Neutrophil (primary cell): ENCODE data around the gene MANBA.

ENCODE experiments used
- H3K27ac ChIP-seq: fragments of 200-600 bp; sonication (generic); 2 replicates; pipeline ENCODE4 v1.5.1; 2016; ENCODE audit warnings: mild to moderate bottlenecking, moderate library complexity
- H3K27me3 ChIP-seq: fragments of 200-600 bp; sonication (generic); 2 replicates; pipeline ENCODE4 v1.6.0; 2016; ENCODE audit warnings: mild to moderate bottlenecking
- H3K36me3 ChIP-seq: fragments of 200-600 bp; sonication (generic); 2 replicates; pipeline ENCODE4 v1.5.1; 2017
- H3K4me1 ChIP-seq, 2 experiments: fragments of 200-600 bp in 1 of 2; sonication (generic) in 1 of 2; 1 replicate in 1 of 2; 2 replicates in 1 of 2; pipeline versions ENCODE4 v1.5.1 to v1.6.1; 2013 to 2016; ENCODE audit warnings: low read depth in 1 of 2, low read length in 1 of 2, mild to moderate bottlenecking in 1 of 2, moderate library complexity in 1 of 2; ENCODE audit not compliant: control insufficient read depth in 1 of 2, insufficient read depth in 1 of 2
- H3K4me3 ChIP-seq, 2 experiments: fragments of 200-600 bp in 1 of 2; sonication (generic) in 1 of 2; 1 replicate in 1 of 2; 2 replicates in 1 of 2; pipeline ENCODE4 v1.5.1; 2013 to 2016; ENCODE audit warnings: low read depth in 1 of 2, low read length in 1 of 2, mild to moderate bottlenecking in 1 of 2, moderate library complexity in 1 of 2
- H3K9me3 ChIP-seq: fragments of 200-600 bp; sonication (generic); 2 replicates; pipeline ENCODE4 v1.5.1; 2016
- TF ChIP-seq, protein P1 (sequence below): fragments of 200-600 bp; sonication (generic); IDR thresholded peaks from 2 replicates; pipeline ENCODE4 v1.5.1; 2016; ENCODE audit warnings: antibody characterized with exemption

Gene MANBA

GRCh38 chr4:102760645-102761295 is at the start of gene MANBA:
Gene MANBA, minus strand, starts transcription at chr4:102760968. Its CDS starts 74 bp downstream, at chr4:102760894.
- Histone ChIP-seq H3K4me1 (peaks cover 47 to 48% of the 10 kb centered on the region in 2 experiments), H3K9me3 (no peaks in the 10 kb centered on the region), H3K4me3 (peak within 1 kb of the TSS; percentile 93 to 99), H3K36me3 (peaks cover 4% of the 10 kb centered on the region), H3K27ac (peak within 1 kb of the TSS; percentile 99), H3K27me3 (no peaks in the 10 kb centered on the region)
- TF ChIP-seq, protein P1, sequence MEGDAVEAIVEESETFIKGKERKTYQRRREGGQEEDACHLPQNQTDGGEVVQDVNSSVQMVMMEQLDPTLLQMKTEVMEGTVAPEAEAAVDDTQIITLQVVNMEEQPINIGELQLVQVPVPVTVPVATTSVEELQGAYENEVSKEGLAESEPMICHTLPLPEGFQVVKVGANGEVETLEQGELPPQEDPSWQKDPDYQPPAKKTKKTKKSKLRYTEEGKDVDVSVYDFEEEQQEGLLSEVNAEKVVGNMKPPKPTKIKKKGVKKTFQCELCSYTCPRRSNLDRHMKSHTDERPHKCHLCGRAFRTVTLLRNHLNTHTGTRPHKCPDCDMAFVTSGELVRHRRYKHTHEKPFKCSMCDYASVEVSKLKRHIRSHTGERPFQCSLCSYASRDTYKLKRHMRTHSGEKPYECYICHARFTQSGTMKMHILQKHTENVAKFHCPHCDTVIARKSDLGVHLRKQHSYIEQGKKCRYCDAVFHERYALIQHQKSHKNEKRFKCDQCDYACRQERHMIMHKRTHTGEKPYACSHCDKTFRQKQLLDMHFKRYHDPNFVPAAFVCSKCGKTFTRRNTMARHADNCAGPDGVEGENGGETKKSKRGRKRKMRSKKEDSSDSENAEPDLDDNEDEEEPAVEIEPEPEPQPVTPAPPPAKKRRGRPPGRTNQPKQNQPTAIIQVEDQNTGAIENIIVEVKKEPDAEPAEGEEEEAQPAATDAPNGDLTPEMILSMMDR: no peak

DNA sequence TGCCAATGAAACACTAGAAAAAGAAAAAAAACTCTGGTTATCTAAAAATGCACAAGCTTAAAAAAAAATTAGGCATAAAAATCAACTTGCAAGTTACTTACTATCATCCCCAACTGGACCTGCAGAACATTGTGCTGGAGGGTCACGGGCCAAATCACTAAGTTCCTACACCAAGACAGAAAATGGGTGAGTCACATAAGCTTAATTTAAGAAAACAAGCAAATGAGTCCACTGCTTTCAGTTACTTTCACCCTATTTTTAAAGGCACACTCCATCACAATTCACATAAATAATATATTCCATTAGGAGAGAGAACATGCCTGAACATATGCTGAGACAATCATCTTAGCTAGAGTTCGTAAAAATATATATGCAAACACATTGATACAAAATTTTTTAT is 48.9 kb upstream of the MANBA start:
- no peak overlapping the region for H3K4me3 ChIP-seq
- peaks cover 52% of the 10 kb centered on the region for H3K36me3 ChIP-seq
- TF ChIP-seq, protein P1: no peak
- no peaks in the 10 kb centered on the region for H3K27me3 ChIP-seq
- peak overlapping the region; percentile 25 for H3K27ac ChIP-seq
- H3K4me1 ChIP-seq: peaks cover 4 to 10% of the 10 kb centered on the region in 2 experiments
- no peaks in the 10 kb centered on the region for H3K9me3 ChIP-seq

GRCh38 chr4:102809190-102809589 is 48.4 kb upstream of the MANBA start:
- Histone ChIP-seq H3K27ac (peak overlapping the region; percentile 55), H3K4me1 (peaks cover 0 to 7% of the 10 kb centered on the region in 2 experiments), H3K9me3 (no peaks in the 10 kb centered on the region), H3K36me3 (peaks cover 57% of the 10 kb centered on the region), H3K4me3 (no peak overlapping the region), H3K27me3 (no peaks in the 10 kb centered on the region)
- TF ChIP-seq, protein P1: no peak

DNA sequence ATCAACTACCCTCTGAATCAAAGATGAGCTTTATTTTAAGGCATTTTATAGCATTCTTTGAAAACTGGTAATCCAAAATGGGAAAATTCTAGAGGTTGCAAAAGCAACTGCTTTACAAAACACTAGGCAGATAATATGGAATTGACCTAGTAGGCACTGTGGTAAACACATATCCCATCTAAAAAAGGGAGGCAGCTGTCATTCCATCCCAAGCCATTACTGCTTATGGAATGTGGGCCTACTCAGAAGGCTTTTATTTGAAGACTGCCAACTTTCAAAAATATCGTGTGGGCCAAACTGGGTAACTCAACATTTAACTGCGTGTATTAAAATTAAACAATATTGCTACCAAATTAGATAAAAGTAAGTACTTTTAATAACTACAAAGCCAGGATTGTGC is 47.2 kb upstream of the MANBA start:
- Histone ChIP-seq H3K27me3 (no peaks in the 10 kb centered on the region), H3K36me3 (peaks cover 63% of the 10 kb centered on the region), H3K27ac (peak overlapping the region; percentile 23), H3K4me1 (peaks cover 0 to 7% of the 10 kb centered on the region in 2 experiments), H3K4me3 (no peak overlapping the region), H3K9me3 (no peaks in the 10 kb centered on the region)
- TF ChIP-seq, protein P1: no peak

DNA sequence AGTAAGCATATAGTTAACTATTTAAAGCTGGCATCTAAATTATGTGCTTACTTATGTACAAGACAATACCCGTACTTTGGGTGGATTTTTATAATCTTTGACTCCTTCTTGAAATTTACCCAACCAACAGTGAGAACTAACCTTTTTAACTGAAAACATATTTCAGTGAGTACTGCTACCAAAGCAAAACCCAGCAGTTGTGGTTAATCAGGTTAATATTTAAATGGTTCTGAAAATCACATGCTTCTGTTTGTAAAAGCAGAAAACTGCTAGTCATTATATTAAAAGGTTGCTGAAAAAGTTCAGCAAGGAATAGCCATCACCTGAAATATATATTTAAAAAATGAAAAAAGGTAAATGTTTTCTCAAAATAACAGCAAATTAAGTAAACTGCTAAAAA is 46.6 kb upstream of the MANBA start:
- Histone ChIP-seq H3K27me3 (no peaks in the 10 kb centered on the region), H3K9me3 (no peaks in the 10 kb centered on the region), H3K4me3 (no peak overlapping the region), H3K27ac (peak overlapping the region; percentile 23), H3K36me3 (peaks cover 68% of the 10 kb centered on the region), H3K4me1 (peaks cover 0 to 5% of the 10 kb centered on the region in 2 experiments)
- TF ChIP-seq, protein P1: no peak
